ACC112 (cell line): ENCODE measurements around the gene TXNRD1.

Experiments used
- H2AFZ ChIP-seq: fragments of 200-600 bp; sonication (generic); one replicate; pipeline ENCODE4 v1.6.0; 2017; ENCODE audit warnings: antibody characterized with exemption, low read length; ENCODE audit not compliant: unreplicated experiment
- H3K27ac ChIP-seq: fragments of 200-600 bp; sonication (generic); 2 replicates; pipeline ENCODE4 v1.5.1; 2014; ENCODE audit warnings: low read depth, mild to moderate bottlenecking, antibody characterized with exemption, low read length, moderate library complexity
- H3K27me3 ChIP-seq: fragments of 200-600 bp; sonication (generic); 2 replicates; pipeline ENCODE4 v1.6.1; 2014; ENCODE audit warnings: mild to moderate bottlenecking, antibody characterized with exemption, low read length, moderate library complexity, mixed read lengths; ENCODE audit not compliant: insufficient read depth
- H3K36me3 ChIP-seq: fragments of 200-600 bp; sonication (generic); 2 replicates; pipeline ENCODE4 v1.6.1; 2016; ENCODE audit warnings: mild to moderate bottlenecking, antibody characterized with exemption, low read length, moderate library complexity, mixed read lengths; ENCODE audit not compliant: insufficient read depth
- H3K4me1 ChIP-seq: fragments of 200-600 bp; sonication (generic); one replicate; pipeline ENCODE4 v1.6.1; 2016; ENCODE audit warnings: low read length, mixed read lengths; ENCODE audit not compliant: insufficient read depth, unreplicated experiment, control insufficient read depth
- H3K4me3 ChIP-seq: fragments of 200-600 bp; sonication (generic); 2 replicates; pipeline ENCODE4 v1.5.1; 2014; ENCODE audit warnings: mild to moderate bottlenecking, low read depth, low read length
- H3K79me2 ChIP-seq: fragments of 200-600 bp; sonication (generic); one replicate; pipeline ENCODE4 v1.6.0; 2016; ENCODE audit warnings: low read length; ENCODE audit not compliant: control insufficient read depth, unreplicated experiment, insufficient read depth

Gene TXNRD1

DNA sequence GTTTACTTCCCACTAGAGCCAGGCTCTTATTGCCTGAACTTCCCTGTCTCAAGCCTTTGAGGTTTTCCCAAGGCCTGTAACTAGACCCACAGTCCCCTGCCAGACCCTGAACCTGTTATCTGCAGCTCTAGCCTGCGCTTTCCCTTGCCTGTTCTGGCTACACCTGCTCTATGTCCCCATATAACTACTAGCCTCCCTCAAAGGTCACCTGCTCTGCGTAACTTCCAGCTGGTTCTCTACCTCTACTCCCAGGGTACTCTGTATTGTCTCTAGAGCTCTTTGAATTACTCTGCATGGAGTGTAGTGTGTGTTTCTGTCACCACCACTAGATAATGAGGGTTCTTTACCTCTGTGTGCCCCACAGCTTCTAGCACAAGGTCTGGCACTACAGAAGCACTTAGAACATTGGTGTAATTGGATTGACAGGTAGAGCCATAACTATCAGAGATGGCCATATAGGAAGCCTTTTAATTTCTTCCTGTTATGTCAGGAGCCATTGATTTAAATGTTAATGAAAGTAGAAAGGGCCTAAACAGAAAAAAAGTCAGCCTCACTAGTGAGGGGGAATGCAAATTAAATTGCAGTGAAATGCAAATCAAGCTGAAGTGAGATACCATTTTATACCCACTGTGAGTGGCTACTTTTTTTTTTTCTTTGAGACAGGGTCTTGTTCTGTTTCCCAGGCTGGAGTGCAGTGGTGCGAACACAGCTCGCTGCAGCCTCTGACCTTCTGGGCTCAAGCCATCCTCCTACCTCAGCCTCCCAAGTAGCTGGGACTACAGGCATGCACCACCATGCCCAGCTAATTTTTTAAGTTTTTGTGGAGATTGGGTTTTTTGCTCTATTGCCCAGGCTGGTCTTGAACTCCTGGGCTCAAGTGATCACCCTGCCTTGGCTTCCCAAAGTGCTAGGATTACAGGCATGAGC lies 135.7 kb downstream of the TXNRD1 start:
- Histone ChIP-seq H3K79me2 (peaks cover 8% of the 10 kb centered on the region), H3K4me1 (peaks cover 7% of the 10 kb centered on the region), H3K27me3 (no peaks in the 10 kb centered on the region), H3K27ac (0 out of 2 replicates have a peak overlapping the region, but pooled peaks have one; percentile 10), H3K4me3 (no peak overlapping the region), H3K36me3 (peaks cover 68% of the 10 kb centered on the region), H2AFZ (no peak overlapping the region)

DNA sequence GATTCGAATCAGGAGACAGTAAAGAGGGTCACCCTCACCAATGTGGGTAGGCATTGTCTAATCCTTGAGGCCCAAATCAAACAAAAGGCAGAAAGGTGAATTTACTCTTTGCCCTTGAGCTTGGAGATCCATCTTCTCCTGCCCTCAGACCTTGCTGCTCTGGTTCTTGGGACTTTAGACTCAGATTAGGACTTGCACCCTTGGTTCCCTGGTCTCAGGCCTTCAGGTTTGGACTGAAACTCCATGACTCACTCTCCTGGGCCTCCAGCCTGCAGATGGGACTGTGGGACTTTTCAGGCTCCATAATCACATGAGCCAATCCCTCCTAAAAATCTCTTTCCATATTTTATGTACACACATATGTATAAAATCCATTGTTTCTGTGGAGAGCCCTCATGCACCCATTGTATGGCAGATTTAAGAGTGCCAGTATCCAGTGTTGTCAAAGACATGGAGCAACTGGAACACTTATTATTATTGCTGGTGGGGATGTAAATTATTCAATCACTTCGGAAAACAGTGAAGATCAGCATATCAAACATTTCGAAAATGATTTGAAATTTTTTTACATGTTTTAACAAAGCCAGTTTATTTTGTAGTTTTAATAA lies 136.6 kb downstream of the TXNRD1 start:
- H3K27me3 ChIP-seq = no peaks in the 10 kb centered on the region
- H3K4me1 ChIP-seq = peaks cover 7% of the 10 kb centered on the region
- peaks cover 62% of the 10 kb centered on the region for H3K36me3 ChIP-seq
- no peak overlapping the region for H3K4me3 ChIP-seq
- H3K27ac ChIP-seq = 0 out of 2 replicates have a peak overlapping the region, but pooled peaks have one; percentile 10
- H3K79me2 ChIP-seq = peaks cover 8% of the 10 kb centered on the region
- no peak overlapping the region for H2AFZ ChIP-seq

GRCh38 chr12:104353012-104353981 lies 137.7 kb downstream of the TXNRD1 start:
- H3K79me2 ChIP-seq = peaks cover 5% of the 10 kb centered on the region
- peaks cover 52% of the 10 kb centered on the region for H3K36me3 ChIP-seq

GRCh38 chr12:104354167-104354867 lies 138.7 kb downstream of the TXNRD1 start:
- H3K27me3 ChIP-seq = no peaks in the 10 kb centered on the region
- H3K4me1 ChIP-seq = peaks cover 7% of the 10 kb centered on the region
- no peak overlapping the region for H3K4me3 ChIP-seq
- no peak overlapping the region for H3K27ac ChIP-seq
- H3K79me2 ChIP-seq = peaks cover 3% of the 10 kb centered on the region
- no peak overlapping the region for H2AFZ ChIP-seq
- H3K36me3 ChIP-seq = peaks cover 43% of the 10 kb centered on the region

More at GRCh38 chr12:104353012-104353981, 137.7 kb downstream of the TXNRD1 start:
- H3K27ac ChIP-seq = no peak overlapping the region
- H3K4me3 ChIP-seq = no peak overlapping the region
- no peaks in the 10 kb centered on the region for H3K27me3 ChIP-seq
- no peak overlapping the region for H2AFZ ChIP-seq
- peaks cover 7% of the 10 kb centered on the region for H3K4me1 ChIP-seq

GRCh38 chr12:104354868-104355570 lies 139.4 kb downstream of the TXNRD1 start:
- H2AFZ ChIP-seq = no peak overlapping the region
- no peak overlapping the region for H3K4me3 ChIP-seq
- H3K36me3 ChIP-seq = peaks cover 37% of the 10 kb centered on the region
- H3K4me1 ChIP-seq = peaks cover 7% of the 10 kb centered on the region
- H3K27me3 ChIP-seq = no peaks in the 10 kb centered on the region
- H3K27ac ChIP-seq = no peak overlapping the region
- no peaks in the 10 kb centered on the region for H3K79me2 ChIP-seq

- H2AFZ ChIP-seq = no peak overlapping the region
- H3K27me3 ChIP-seq = no peaks in the 10 kb centered on the region
- no peak overlapping the region for H3K27ac ChIP-seq
- H3K79me2 ChIP-seq = no peaks in the 10 kb centered on the region
- peaks cover 7% of the 10 kb centered on the region for H3K4me1 ChIP-seq
- H3K36me3 ChIP-seq = peaks cover 31% of the 10 kb centered on the region
- H3K4me3 ChIP-seq = no peak overlapping the region
These were observed 140.1 kb downstream of the TXNRD1 start for GRCh38 chr12:104355630-104356029.

GRCh38 chr12:104356231-104357115 lies 140.9 kb downstream of the TXNRD1 start:
- Histone ChIP-seq H3K79me2 (no peaks in the 10 kb centered on the region), H3K4me1 (peaks cover 7% of the 10 kb centered on the region), H3K27me3 (no peaks in the 10 kb centered on the region), H3K27ac (peak overlapping the region; percentile 9; the same call in 1 of the 2 replicates), H3K36me3 (peaks cover 24% of the 10 kb centered on the region), H3K4me3 (no peak overlapping the region), H2AFZ (no peak overlapping the region)

DNA sequence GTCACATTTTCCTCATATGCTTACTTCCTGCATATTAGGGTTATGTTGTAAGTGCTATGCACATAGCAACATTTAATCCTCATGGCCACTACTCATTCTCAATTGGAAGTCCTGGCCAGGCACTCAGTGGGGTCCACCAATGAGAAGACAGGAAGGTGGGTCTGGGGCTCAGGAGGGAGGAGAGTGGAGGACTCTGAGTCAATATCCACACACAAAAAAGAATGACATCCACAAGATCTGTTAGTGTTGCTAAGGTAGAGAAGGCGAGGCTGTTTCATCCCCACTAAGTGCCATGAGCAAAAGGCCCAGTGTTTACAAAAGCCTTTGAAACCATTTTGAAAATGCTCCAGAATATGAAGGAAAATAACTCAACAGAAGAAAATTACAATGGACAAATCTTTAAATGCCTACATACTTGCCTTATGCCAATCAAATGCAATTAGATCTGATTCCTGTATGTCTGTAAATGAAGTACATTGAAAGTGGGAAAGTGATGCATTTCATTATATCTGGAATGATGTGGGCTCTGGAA lies 141.9 kb downstream of the TXNRD1 start:
- Histone ChIP-seq H3K36me3 (peaks cover 16% of the 10 kb centered on the region), H3K27ac (no peak overlapping the region), H3K4me3 (no peak overlapping the region), H2AFZ (no peak overlapping the region), H3K79me2 (no peaks in the 10 kb centered on the region), H3K4me1 (no peaks in the 10 kb centered on the region), H3K27me3 (no peaks in the 10 kb centered on the region)
